ENCODE data around the gene ELN. TPM values are rescaled to one million over a fixed set of nuclear protein-coding genes. Genes with fewer than 3 reads are reported as not detected.

The ELN gene
- total and polyA plus RNA-seq, 2 donors (not counting 1 experiment from before 2014, with no cell fraction given) = 2.1 to 11.0 TPM

- no peak overlapping the region for H2AFZ ChIP-seq (ENCODE audit: low read length)
- TF ChIP-seq EZH2 (IDR thresholded peaks at IDR 0.05; ENCODE audit: low read length, missing control alignments) (no peak), CTCF (conservative IDR thresholded peaks at IDR 0.05 in 1 of 2, IDR thresholded peaks at IDR 0.05 in 1 of 2; ENCODE audit: low read depth in 1 of 2, low read length in 2 of 2) (no peak)
- H3K36me3 ChIP-seq (ENCODE audit: control insufficient read depth, insufficient read depth, low read length) = no peaks in the 10 kb centered on the region
- no peak overlapping the region for H3K4me3 ChIP-seq (replicated peaks in 1 of 4; ENCODE audit: control extremely low read depth in 1 of 4, insufficient read depth in 1 of 4, low read depth in 3 of 4, low read length in 4 of 4)
- no peak overlapping the region for H3K9ac ChIP-seq (ENCODE audit: insufficient read depth, low read length)
- no peaks in the 10 kb centered on the region for H3K79me2 ChIP-seq (ENCODE audit: control insufficient read depth, insufficient read depth, low read length)
- H3K4me2 ChIP-seq (ENCODE audit: extremely low read depth, insufficient read depth, low read length) = no peak overlapping the region
- H3K27me3 ChIP-seq (ENCODE audit: control insufficient read depth, insufficient read depth, low read length) = no peaks in the 10 kb centered on the region
- H3K4me1 ChIP-seq (ENCODE audit: control insufficient read depth, extremely low read depth, insufficient read depth, low read length) = peaks cover 4% of the 10 kb centered on the region
- DNase-seq (ENCODE audit: low read depth in 2 of 2) = no peak
- no peaks in the 10 kb centered on the region for H4K20me1 ChIP-seq (ENCODE audit: control insufficient read depth, extremely low read depth, insufficient read depth, low read length)
- H3K9me3 ChIP-seq (ENCODE audit: control insufficient read depth, insufficient read depth, low read depth, low read length) = no peaks in the 10 kb centered on the region
- H3K27ac ChIP-seq (ENCODE audit: insufficient read depth, low read length) = no peak overlapping the region
These were observed 30.5 kb downstream of the ELN start for GRCh38 chr7:74058486-74058885.

DNA sequence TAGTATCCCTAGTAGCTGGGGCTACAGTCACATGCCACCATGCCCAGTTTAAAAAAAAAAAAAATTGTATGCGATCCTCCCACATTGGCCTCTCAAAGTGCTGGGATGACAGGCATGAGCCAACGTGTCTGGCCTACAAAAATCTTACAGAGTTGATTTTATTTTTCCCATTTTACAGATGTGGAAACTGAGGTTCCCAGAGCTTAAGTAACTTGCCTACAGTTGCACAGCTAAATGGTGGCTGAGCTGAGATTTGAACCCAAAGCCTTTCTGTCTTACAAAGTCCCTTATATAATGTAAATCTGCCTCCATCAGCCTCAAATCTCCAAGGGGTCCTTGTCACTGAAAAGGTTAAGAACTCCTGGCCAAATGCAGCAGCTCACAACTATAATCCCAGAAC lies 31.1 kb downstream of the ELN start:
- DNase-seq (ENCODE audit: low read depth in 2 of 2) = no peak
- no peak overlapping the region for H2AFZ ChIP-seq (ENCODE audit: low read length)
- no peaks in the 10 kb centered on the region for H3K79me2 ChIP-seq (ENCODE audit: control insufficient read depth, insufficient read depth, low read length)
- TF ChIP-seq CTCF (conservative IDR thresholded peaks at IDR 0.05 in 1 of 2, IDR thresholded peaks at IDR 0.05 in 1 of 2; ENCODE audit: low read depth in 1 of 2, low read length in 2 of 2) (no peak), EZH2 (IDR thresholded peaks at IDR 0.05; ENCODE audit: low read length, missing control alignments) (no peak)
- no peak overlapping the region for H3K27ac ChIP-seq (ENCODE audit: insufficient read depth, low read length)
- H3K36me3 ChIP-seq (ENCODE audit: control insufficient read depth, insufficient read depth, low read length) = no peaks in the 10 kb centered on the region
- no peaks in the 10 kb centered on the region for H4K20me1 ChIP-seq (ENCODE audit: control insufficient read depth, extremely low read depth, insufficient read depth, low read length)
- H3K9ac ChIP-seq (ENCODE audit: insufficient read depth, low read length) = no peak overlapping the region
- H3K4me3 ChIP-seq (replicated peaks in 1 of 4; ENCODE audit: control extremely low read depth in 1 of 4, insufficient read depth in 1 of 4, low read depth in 3 of 4, low read length in 4 of 4) = no peak overlapping the region
- H3K4me1 ChIP-seq (ENCODE audit: control insufficient read depth, extremely low read depth, insufficient read depth, low read length) = peaks cover 4% of the 10 kb centered on the region
- no peaks in the 10 kb centered on the region for H3K27me3 ChIP-seq (ENCODE audit: control insufficient read depth, insufficient read depth, low read length)
- H3K4me2 ChIP-seq (ENCODE audit: extremely low read depth, insufficient read depth, low read length) = no peak overlapping the region
- H3K9me3 ChIP-seq (ENCODE audit: control insufficient read depth, insufficient read depth, low read depth, low read length) = no peaks in the 10 kb centered on the region

DNA sequence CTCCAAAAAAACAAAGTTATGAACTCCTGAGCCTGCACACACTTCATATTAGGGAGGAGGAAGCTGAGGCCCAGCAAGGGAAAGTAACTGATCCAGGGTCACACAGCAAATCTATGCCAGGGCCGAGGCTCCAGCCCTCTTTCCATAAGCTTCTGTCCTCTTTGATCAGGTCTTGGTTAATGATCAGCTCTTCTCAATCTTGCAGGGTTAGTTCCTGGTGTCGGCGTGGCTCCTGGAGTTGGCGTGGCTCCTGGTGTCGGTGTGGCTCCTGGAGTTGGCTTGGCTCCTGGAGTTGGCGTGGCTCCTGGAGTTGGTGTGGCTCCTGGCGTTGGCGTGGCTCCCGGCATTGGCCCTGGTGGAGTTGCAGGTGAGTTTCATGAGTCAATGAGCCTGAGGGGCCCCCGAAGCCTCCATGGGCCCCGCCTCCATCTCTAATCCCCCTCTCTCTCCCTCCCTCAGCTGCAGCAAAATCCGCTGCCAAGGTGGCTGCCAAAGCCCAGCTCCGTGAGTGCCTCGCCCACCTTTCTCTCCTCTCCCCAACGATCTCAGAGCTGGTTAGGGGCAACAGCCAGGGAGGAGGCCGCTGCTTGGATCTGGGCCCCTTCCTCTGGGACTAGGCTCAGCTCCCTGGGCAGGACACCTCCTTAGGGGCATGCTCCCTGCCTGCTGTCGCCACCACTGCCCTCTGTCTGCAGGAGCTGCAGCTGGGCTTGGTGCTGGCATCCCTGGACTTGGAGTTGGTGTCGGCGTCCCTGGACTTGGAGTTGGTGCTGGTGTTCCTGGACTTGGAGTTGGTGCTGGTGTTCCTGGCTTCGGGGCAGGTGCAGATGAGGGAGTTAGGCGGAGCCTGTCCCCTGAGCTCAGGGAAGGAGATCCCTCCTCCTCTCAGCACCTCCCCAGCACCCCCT lies 32.0 kb downstream of the ELN start:
- peak in 1 of 2 donors; percentile 17 for DNase-seq (ENCODE audit: low read depth in 2 of 2)
- Histone ChIP-seq H3K27ac (ENCODE audit: insufficient read depth, low read length) (no peak overlapping the region), H3K27me3 (ENCODE audit: control insufficient read depth, insufficient read depth, low read length) (no peaks in the 10 kb centered on the region), H3K79me2 (ENCODE audit: control insufficient read depth, insufficient read depth, low read length) (no peaks in the 10 kb centered on the region), H3K36me3 (ENCODE audit: control insufficient read depth, insufficient read depth, low read length) (no peaks in the 10 kb centered on the region), H3K4me2 (ENCODE audit: extremely low read depth, insufficient read depth, low read length) (no peak overlapping the region), H3K9me3 (ENCODE audit: control insufficient read depth, insufficient read depth, low read depth, low read length) (no peaks in the 10 kb centered on the region), H4K20me1 (ENCODE audit: control insufficient read depth, extremely low read depth, insufficient read depth, low read length) (no peaks in the 10 kb centered on the region), H3K9ac (ENCODE audit: insufficient read depth, low read length) (no peak overlapping the region), H3K4me3 (replicated peaks in 1 of 4; ENCODE audit: control extremely low read depth in 1 of 4, insufficient read depth in 1 of 4, low read depth in 3 of 4, low read length in 4 of 4) (no peak overlapping the region), H3K4me1 (ENCODE audit: control insufficient read depth, extremely low read depth, insufficient read depth, low read length) (peaks cover 4% of the 10 kb centered on the region), H2AFZ (ENCODE audit: low read length) (no peak overlapping the region)
- no peak for TF ChIP-seq EZH2 (IDR thresholded peaks at IDR 0.05; ENCODE audit: low read length, missing control alignments)

Measured in fibroblast of lung (primary cell).